Upper lobe of left lung (tissue), 4 donors: Measurements from ENCODE around the gene CD46.

ENCODE experiments used
- POLR2A ChIP-seq, 4 donors: fragments of 450-650 bp; IDR thresholded peaks; one replicate each; pipeline ENCODE4 v1.5.1; 2016 to 2017; ENCODE audit warnings: antibody characterized with exemption in 4 of 4, mild to moderate bottlenecking in 2 of 4
- POLR2AphosphoS5 ChIP-seq, 2 donors: sonication (generic); formaldehyde crosslinking; IDR thresholded peaks; one replicate each; pipeline ENCODE4 v1.5.1; 2017; ENCODE audit warnings: antibody characterized with exemption in 2 of 2
- TF ChIP-seq, protein P1 (sequence below), 6 experiments: fragments of 450-650 bp in 4 of 6; fragments of 200-600 bp in 2 of 6; sonication (generic) in 2 of 6; IDR thresholded peaks; one replicate each; pipeline ENCODE4 v1.5.1; 2016 to 2019; ENCODE audit warnings: antibody characterized with exemption in 6 of 6

DNA sequence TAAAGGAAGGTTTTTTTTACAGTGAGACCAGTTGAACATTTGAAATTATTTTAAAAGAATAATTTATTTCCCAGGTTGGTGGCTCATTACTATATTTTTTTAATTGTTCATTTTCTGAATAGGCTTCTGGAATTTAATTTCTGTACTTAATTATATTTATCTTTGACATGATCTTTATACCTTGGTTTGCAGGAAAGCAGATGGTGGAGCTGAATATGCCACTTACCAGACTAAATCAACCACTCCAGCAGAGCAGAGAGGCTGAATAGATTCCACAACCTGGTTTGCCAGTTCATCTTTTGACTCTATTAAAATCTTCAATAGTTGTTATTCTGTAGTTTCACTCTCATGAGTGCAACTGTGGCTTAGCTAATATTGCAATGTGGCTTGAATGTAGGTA lies 41.5 kb downstream of the CD46 start:
- TF ChIP-seq, protein P1, sequence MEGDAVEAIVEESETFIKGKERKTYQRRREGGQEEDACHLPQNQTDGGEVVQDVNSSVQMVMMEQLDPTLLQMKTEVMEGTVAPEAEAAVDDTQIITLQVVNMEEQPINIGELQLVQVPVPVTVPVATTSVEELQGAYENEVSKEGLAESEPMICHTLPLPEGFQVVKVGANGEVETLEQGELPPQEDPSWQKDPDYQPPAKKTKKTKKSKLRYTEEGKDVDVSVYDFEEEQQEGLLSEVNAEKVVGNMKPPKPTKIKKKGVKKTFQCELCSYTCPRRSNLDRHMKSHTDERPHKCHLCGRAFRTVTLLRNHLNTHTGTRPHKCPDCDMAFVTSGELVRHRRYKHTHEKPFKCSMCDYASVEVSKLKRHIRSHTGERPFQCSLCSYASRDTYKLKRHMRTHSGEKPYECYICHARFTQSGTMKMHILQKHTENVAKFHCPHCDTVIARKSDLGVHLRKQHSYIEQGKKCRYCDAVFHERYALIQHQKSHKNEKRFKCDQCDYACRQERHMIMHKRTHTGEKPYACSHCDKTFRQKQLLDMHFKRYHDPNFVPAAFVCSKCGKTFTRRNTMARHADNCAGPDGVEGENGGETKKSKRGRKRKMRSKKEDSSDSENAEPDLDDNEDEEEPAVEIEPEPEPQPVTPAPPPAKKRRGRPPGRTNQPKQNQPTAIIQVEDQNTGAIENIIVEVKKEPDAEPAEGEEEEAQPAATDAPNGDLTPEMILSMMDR (IDR thresholded peaks at IDR 0.05) = no peak
- no peak for TF ChIP-seq POLR2AphosphoS5 (IDR thresholded peaks at IDR 0.05)
- no peak for TF ChIP-seq POLR2A (IDR thresholded peaks at IDR 0.05)
